Measurements from ENCODE around the gene KRTAP1-5. TPM values are rescaled to one million over a fixed set of nuclear protein-coding genes. Genes with fewer than 3 reads are reported as not detected.
"Not testable (repeated sequence)": the region's sequence is repeated elsewhere in the genome, so short reads cannot be mapped to it uniquely, and the experiment has no call there.

The KRTAP1-5 gene
- total RNA-seq, 1 donor, result not detected

- Histone ChIP-seq H3K9me3 (ENCODE audit: low read depth, low read length) (no peaks in the 10 kb centered on the region), H3K27me3 (ENCODE audit: insufficient read depth, low read length) (peaks cover 22% of the 10 kb centered on the region), H3K4me3 (ENCODE audit: low read length) (no peak overlapping the region), H3K4me1 (ENCODE audit: insufficient read depth, low read length) (no peaks in the 10 kb centered on the region)
Observed at GRCh38 chr17:41002814-41003213, 24.2 kb downstream of the KRTAP1-5 start.

DNA sequence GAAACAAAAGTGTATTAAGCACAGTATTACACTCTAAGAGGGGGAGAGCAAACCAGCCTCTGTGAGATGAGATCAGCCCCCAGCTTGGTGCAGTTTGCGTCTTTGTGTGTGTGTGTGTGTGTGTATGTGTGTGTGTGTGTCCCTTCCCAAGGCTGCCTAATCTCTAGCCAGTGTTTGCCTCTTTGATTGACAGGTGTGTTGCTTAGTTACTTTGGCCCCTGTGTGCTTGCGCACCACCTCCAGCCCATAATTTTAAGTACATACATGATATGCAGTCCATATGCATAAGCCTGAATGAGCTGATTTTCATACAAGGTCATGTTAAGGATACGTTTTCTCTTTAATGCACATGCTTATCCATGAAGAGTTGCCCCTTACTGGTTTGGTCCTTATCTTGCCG lies 25.2 kb downstream of the KRTAP1-5 start:
- H3K27me3 ChIP-seq (ENCODE audit: insufficient read depth, low read length), result peaks cover 32% of the 10 kb centered on the region
- H3K4me3 ChIP-seq (ENCODE audit: low read length), result no peak overlapping the region
- no peaks in the 10 kb centered on the region for H3K9me3 ChIP-seq (ENCODE audit: low read depth, low read length)
- H3K4me1 ChIP-seq (ENCODE audit: insufficient read depth, low read length), result no peaks in the 10 kb centered on the region

DNA sequence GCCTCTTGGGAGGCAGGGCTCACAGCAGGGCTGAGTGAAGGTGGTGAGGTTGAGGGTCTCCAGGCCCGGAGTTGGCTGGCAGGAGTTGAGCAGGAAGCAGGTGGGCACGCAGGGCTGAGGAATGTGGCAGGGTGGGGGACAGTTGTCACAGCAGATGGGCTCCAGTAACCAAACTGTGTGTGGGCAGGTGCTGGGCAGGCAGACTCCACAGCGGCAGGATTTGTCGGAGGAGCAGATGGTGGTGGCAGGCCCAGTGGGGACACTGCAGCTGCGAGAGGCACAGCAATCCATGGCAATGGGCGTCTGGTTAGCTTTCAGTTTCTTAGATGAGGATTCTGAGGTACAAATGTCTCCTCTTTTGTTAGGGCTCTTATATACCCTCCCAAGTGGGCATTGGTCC lies 27.4 kb downstream of the KRTAP1-5 start, which contains the start of gene KRTAP3-2:
Gene KRTAP3-2, minus strand, starts transcription at position 344 of the 400 bp plus-strand sequence. Its CDS starts 53 bp downstream, at position 291.
- peaks cover 47% of the 10 kb centered on the region for H3K27me3 ChIP-seq (ENCODE audit: insufficient read depth, low read length)
- H3K4me1 ChIP-seq (ENCODE audit: insufficient read depth, low read length); H3K4me3 ChIP-seq (ENCODE audit: low read length); H3K9me3 ChIP-seq (ENCODE audit: low read depth, low read length): not testable (repeated sequence)

DNA sequence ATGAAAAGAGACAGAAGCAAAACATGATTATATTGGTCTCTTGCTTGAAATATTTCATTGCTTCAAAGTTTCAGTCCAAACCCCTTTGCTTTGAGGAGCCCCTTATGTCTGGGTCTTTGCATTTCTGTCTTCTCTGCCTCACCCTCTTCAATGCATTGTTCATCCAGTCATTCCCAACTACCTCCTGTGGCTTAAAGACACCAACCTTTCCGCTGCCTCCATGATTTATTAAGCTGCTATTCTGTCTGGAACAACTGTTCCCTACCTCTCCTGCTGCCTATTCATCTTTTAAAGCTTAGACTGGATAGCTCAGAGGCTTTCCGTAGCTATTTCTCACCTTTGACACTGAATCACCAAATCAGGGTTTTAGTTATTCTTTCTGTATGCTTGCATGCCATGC lies 29.6 kb downstream of the KRTAP1-5 start:
- peaks cover 56% of the 10 kb centered on the region for H3K27me3 ChIP-seq (ENCODE audit: insufficient read depth, low read length)
- no peaks in the 10 kb centered on the region for H3K9me3 ChIP-seq (ENCODE audit: low read depth, low read length)
- no peaks in the 10 kb centered on the region for H3K4me1 ChIP-seq (ENCODE audit: insufficient read depth, low read length)
- no peak overlapping the region for H3K4me3 ChIP-seq (ENCODE audit: low read length)

DNA sequence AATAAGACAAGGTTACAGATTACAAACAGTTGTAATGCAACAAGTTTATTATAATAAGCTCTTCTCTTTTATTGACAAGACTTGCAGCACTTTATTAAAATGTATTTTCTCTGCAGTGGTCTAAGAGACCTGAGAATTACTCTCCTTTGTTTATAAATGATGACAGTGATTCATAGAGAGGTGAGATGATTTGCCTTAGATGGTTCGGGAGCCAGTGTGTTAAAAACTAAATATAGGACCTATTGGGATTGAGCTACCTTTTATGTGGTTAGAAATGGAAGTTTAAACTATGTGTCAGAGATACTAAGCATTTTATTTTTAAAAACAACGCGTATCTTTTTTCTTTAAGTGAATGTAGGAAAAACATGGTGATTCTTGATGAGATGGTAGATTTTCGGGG lies 30.2 kb downstream of the KRTAP1-5 start:
- Histone ChIP-seq H3K27me3 (ENCODE audit: insufficient read depth, low read length) (peaks cover 59% of the 10 kb centered on the region), H3K4me3 (ENCODE audit: low read length) (no peak overlapping the region), H3K4me1 (ENCODE audit: insufficient read depth, low read length) (no peaks in the 10 kb centered on the region)

DNA sequence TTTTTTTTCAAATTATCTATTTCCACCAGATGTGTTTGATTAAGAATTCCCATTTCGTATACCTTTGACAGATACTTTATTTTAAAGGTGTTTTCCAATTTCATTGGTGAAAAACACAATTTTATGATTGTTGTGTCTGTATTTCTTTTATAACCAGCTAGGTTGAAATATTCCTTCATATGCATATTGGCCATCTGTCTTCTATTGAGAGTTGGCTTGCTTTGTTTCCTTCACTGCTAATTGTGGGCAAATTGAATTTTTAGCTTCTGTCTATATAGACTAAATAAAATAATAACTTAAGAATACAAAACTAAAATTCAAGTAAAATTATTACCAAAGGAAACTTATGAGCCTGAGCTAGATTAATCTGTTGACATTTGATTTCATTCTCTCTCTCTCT lies 31.9 kb downstream of the KRTAP1-5 start:
- Histone ChIP-seq H3K4me3 (ENCODE audit: low read length) (no peak overlapping the region), H3K9me3 (ENCODE audit: low read depth, low read length) (no peaks in the 10 kb centered on the region), H3K4me1 (ENCODE audit: insufficient read depth, low read length) (no peaks in the 10 kb centered on the region), H3K27me3 (ENCODE audit: insufficient read depth, low read length) (peaks cover 51% of the 10 kb centered on the region)

More for the DNA sequence above, 30.2 kb downstream of the KRTAP1-5 start:
- H3K9me3 ChIP-seq (ENCODE audit: low read depth, low read length), result no peaks in the 10 kb centered on the region

DNA sequence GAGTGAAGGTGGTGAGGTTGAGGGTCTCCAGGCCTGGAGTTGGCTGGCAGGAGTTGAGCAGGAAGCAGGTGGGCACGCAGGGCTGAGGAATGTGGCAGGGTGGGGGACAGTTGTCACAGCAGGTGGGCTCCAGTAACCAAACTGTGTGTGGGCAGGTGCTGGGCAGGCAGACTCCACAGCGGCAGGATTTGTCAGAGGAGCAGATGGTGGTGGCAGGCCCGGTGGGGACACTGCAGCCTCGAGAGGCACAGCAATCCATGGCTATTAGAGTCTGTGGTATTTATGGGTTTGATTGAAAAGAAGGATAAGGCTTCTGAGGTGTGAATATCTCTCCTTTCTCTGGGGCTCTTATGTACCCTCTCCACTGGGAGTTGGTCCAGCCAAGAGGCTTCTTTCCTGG lies 33.2 kb downstream of the KRTAP1-5 start, which contains the start of gene KRTAP3-3:
Gene KRTAP3-3, minus strand, starts transcription at position 326 of the 400 bp plus-strand sequence. Its CDS starts 67 bp downstream, at position 259.
- Histone ChIP-seq H3K9me3 (ENCODE audit: low read depth, low read length) (no peaks in the 10 kb centered on the region), H3K4me3 (ENCODE audit: low read length) (no peak within 1 kb of the TSS), H3K4me1 (ENCODE audit: insufficient read depth, low read length) (no peaks in the 10 kb centered on the region), H3K27me3 (ENCODE audit: insufficient read depth, low read length) (peaks cover 51% of the 10 kb centered on the region)

DNA sequence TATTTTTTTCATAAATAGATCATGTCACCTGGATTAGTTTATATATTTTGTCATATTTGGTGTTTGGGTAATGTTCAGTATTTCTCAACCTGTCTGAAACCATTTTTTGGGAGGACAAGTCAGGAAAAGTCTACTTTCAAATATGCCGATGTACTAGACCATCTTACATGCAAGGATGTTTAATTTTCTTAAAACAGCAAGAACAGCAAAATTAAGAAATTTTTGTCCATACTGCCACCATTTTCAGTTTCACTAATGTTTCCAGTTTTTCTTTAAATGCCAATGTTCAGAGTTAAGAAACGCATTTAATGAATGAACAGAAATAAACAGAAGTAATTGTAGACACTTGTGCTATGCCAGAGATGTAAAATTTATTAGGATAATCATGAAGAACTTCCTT lies 33.9 kb downstream of the KRTAP1-5 start:
- Histone ChIP-seq H3K4me3 (ENCODE audit: low read length) (no peak overlapping the region), H3K27me3 (ENCODE audit: insufficient read depth, low read length) (peaks cover 49% of the 10 kb centered on the region), H3K4me1 (ENCODE audit: insufficient read depth, low read length) (no peaks in the 10 kb centered on the region), H3K9me3 (ENCODE audit: low read depth, low read length) (no peaks in the 10 kb centered on the region)

DNA sequence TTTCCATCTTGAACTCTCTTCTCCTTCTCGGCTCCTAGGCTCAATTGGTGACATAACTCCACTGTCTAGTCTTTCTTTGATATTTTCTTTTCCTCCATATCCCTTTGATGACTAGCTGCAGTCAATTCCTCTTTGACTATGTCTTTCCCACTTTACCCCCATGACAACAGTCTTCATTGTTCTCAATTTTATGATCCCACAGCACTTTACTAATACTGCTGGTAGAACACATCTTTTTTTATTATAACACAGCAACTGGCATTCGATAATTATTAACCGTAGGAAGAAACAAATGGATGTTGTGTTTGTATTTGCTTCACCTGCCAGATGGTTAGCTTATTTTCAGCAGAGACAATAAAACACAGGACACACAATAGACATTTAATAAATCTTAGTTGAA lies 34.3 kb downstream of the KRTAP1-5 start:
- H3K4me1 ChIP-seq (ENCODE audit: insufficient read depth, low read length), result no peaks in the 10 kb centered on the region
- peaks cover 45% of the 10 kb centered on the region for H3K27me3 ChIP-seq (ENCODE audit: insufficient read depth, low read length)
- H3K9me3 ChIP-seq (ENCODE audit: low read depth, low read length), result no peaks in the 10 kb centered on the region
- no peak overlapping the region for H3K4me3 ChIP-seq (ENCODE audit: low read length)

GRCh38 chr17:40986920-40987319 lies 40.1 kb downstream of the KRTAP1-5 start:
- Histone ChIP-seq H3K27me3 (ENCODE audit: insufficient read depth, low read length) (peaks cover 19% of the 10 kb centered on the region), H3K4me1 (ENCODE audit: insufficient read depth, low read length) (no peaks in the 10 kb centered on the region)

GRCh38 chr17:40984226-40984625 lies 42.8 kb downstream of the KRTAP1-5 start, which contains the start of gene KRT40:
TSS of gene KRT40 (minus strand) at chr17:40984326. CDS start at chr17:40984273, 53 bp downstream.
- Histone ChIP-seq H3K9me3 (ENCODE audit: low read depth, low read length) (no peaks in the 10 kb centered on the region), H3K4me3 (ENCODE audit: low read length) (no peak within 1 kb of the TSS), H3K27me3 (ENCODE audit: insufficient read depth, low read length) (peaks cover 12% of the 10 kb centered on the region), H3K4me1 (ENCODE audit: insufficient read depth, low read length) (no peaks in the 10 kb centered on the region)

More at GRCh38 chr17:40986920-40987319, 40.1 kb downstream of the KRTAP1-5 start:
- H3K9me3 ChIP-seq (ENCODE audit: low read depth, low read length), result no peaks in the 10 kb centered on the region
- H3K4me3 ChIP-seq (ENCODE audit: low read length), result no peak overlapping the region

DNA sequence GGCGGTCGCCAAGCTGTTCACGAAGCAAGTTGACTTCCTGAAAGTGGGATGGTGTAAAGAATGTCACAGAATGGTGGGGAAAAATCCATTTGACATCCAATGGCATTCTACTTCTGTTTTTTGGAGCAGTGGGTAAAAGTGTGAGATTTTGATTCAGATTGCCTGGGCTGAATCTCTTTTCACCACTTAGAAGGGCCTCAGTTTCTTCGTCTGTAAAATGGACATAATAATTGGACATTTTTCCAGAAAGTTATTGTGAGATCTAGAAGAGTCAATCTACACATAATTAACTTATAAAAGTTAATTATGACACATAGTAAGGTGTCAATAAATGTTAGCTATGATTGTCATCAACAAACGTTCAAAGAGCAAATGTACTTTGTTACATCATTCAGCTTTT lies 45.9 kb downstream of the KRTAP1-5 start:
- Histone ChIP-seq H3K4me1 (ENCODE audit: insufficient read depth, low read length) (no peaks in the 10 kb centered on the region), H3K9me3 (ENCODE audit: low read depth, low read length) (no peaks in the 10 kb centered on the region), H3K4me3 (ENCODE audit: low read length) (no peak overlapping the region), H3K27me3 (ENCODE audit: insufficient read depth, low read length) (peaks cover 20% of the 10 kb centered on the region)

DNA sequence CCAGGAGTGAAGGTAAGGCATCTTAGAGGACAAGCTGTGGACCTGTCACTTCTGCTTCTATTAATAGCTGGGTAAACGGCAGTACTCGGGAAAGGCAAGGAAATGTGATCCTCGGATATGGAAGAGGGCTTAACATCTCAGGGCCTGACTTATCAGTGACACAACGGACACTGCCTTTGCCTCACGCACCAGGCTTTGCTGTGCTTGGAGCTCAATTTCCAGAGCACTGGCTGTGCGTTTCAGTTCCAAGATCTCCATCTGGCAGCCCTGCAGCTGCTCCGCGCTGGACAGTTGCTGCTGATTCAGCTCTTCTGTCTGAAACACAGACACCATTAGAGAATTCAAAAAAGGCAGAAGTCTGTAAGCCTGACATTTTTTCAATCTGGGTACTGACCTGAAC lies 46.4 kb downstream of the KRTAP1-5 start:
- H3K27me3 ChIP-seq (ENCODE audit: insufficient read depth, low read length), result peaks cover 24% of the 10 kb centered on the region

DNA sequence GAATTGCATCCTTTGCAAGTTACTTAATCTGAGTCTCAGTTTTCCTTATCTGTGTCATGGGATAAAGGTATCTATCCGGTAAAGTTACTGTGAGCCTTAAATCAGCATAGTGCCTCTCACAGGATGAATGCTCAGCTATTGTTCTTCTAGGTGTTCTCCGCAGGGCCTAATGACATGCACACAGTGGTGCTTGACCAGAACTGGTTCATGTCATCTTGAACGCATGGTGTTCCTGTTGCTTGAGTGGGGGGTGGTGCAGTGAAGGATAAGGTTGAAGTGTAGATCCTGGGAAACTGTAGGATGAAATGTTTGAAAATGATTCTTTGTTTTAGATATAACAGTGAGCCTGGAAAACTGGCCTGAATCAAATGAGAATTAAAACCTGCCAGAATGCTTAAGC lies 46.9 kb downstream of the KRTAP1-5 start:
- Histone ChIP-seq H3K4me3 (ENCODE audit: low read length) (no peak overlapping the region), H3K27me3 (ENCODE audit: insufficient read depth, low read length) (peaks cover 26% of the 10 kb centered on the region), H3K9me3 (ENCODE audit: low read depth, low read length) (no peaks in the 10 kb centered on the region), H3K4me1 (ENCODE audit: insufficient read depth, low read length) (no peaks in the 10 kb centered on the region)

More for the DNA sequence above, 46.4 kb downstream of the KRTAP1-5 start:
- no peaks in the 10 kb centered on the region for H3K4me1 ChIP-seq (ENCODE audit: insufficient read depth, low read length)
- H3K9me3 ChIP-seq (ENCODE audit: low read depth, low read length), result no peaks in the 10 kb centered on the region
- no peak overlapping the region for H3K4me3 ChIP-seq (ENCODE audit: low read length)

GRCh38 chr17:40978575-40979151 lies 48.3 kb downstream of the KRTAP1-5 start:
- Histone ChIP-seq H3K4me3 (ENCODE audit: low read length) (no peak overlapping the region), H3K9me3 (ENCODE audit: low read depth, low read length) (no peaks in the 10 kb centered on the region), H3K4me1 (ENCODE audit: insufficient read depth, low read length) (no peaks in the 10 kb centered on the region), H3K27me3 (ENCODE audit: insufficient read depth, low read length) (peaks cover 17% of the 10 kb centered on the region)
